Large intestine (tissue), 3 donors: ENCODE results near the gene CD160. TPM values are rescaled to one million over a fixed set of nuclear protein-coding genes. Genes with fewer than 3 reads are reported as not detected.
A peak's percentile ranks its signal among the peaks of the same experiment; 100 is the strongest.

Experiments used
- DNase-seq, 2 donors: peaks; one replicate each; pipeline versions ENCODE4 v3.0.0 to v3.0.0-alpha.2; 2013
- H3K27ac ChIP-seq: one replicate; pipeline ENCODE4 v1.5.1; 2013; ENCODE audit warnings: low read length
- H3K27me3 ChIP-seq: 2 replicates; pipeline ENCODE4 v1.6.1; 2013; ENCODE audit warnings: low read length; ENCODE audit not compliant: control insufficient read depth, insufficient read depth
- H3K36me3 ChIP-seq: 2 replicates; pipeline ENCODE4 v1.6.1; 2013; ENCODE audit warnings: low read length; ENCODE audit not compliant: control insufficient read depth, insufficient read depth
- H3K4me1 ChIP-seq: one replicate; pipeline ENCODE4 v1.6.1; 2013; ENCODE audit warnings: low read length; ENCODE audit not compliant: control insufficient read depth, insufficient read depth
- H3K4me3 ChIP-seq: one replicate; pipeline ENCODE4 v1.5.1; 2013; ENCODE audit warnings: low read length
- H3K9me3 ChIP-seq: one replicate; pipeline ENCODE4 v1.6.1; 2013; ENCODE audit warnings: mild to moderate bottlenecking, low read depth, low read length, moderate library complexity; ENCODE audit not compliant: control insufficient read depth
- WGBS: methylation state at CpG from one replicate; pipeline ENCODE4 v1.1.5; 2013; ENCODE audit warnings: low lambda C conversion rate; ENCODE audit not compliant: insufficient coverage; 5-methylcytosine and 5-hydroxymethylcytosine counted together
- polyA plus RNA-seq: library from polyadenylated mRNA; unstranded; fragments of 120-200 nt; gene quantifications from one replicate; pipeline ENCODE4 v1.2.1, GENCODE V29; 2013

Gene CD160
- polyA plus RNA-seq, 1 donor = 2.6 TPM

- Histone ChIP-seq H3K4me3 (no peak overlapping the region), H3K36me3 (peaks cover 3% of the 10 kb centered on the region), H3K9me3 (no peaks in the 10 kb centered on the region), H3K4me1 (peaks cover 11% of the 10 kb centered on the region), H3K27ac (no peak overlapping the region), H3K27me3 (no peaks in the 10 kb centered on the region)
- WGBS = 87% methylated on average over 3 of the region's 11 CpGs
- DNase-seq = no peak
Measured at GRCh38 chr1:145692785-145693443, 26.4 kb upstream of the CD160 start.

GRCh38 chr1:145695821-145696629 is 23.3 kb upstream of the CD160 start:
- H3K27ac ChIP-seq = no peak overlapping the region
- WGBS = 100% methylated on average over 1 of the region's 5 CpGs
- H3K36me3 ChIP-seq = peaks cover 3% of the 10 kb centered on the region
- peaks cover 1% of the 10 kb centered on the region for H3K4me1 ChIP-seq
- H3K9me3 ChIP-seq = no peaks in the 10 kb centered on the region
- no peak for DNase-seq
- H3K4me3 ChIP-seq = no peak overlapping the region
- no peaks in the 10 kb centered on the region for H3K27me3 ChIP-seq

DNA sequence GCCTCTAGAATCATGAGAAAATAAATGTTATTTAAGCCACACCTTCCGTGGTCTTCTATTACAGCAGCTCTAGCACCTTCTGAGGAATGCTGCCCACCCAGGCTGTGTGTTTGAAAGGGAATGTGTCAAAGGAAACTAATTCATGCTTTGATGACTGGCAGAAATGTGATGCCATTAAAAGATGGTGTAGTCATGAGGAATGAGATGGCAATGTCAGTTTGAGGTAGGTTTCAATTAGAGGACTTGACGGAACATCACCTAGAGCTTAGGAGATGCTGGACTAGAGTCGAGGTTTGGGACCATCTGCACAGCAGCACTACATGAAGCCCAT is 22.7 kb upstream of the CD160 start:
- no peak overlapping the region for H3K27ac ChIP-seq
- H3K27me3 ChIP-seq = no peaks in the 10 kb centered on the region
- H3K4me1 ChIP-seq = no peaks in the 10 kb centered on the region
- WGBS = no CpG with 5 or more reads among the region's 3 CpGs
- peaks cover 3% of the 10 kb centered on the region for H3K36me3 ChIP-seq
- no peak for DNase-seq
- no peaks in the 10 kb centered on the region for H3K9me3 ChIP-seq
- no peak overlapping the region for H3K4me3 ChIP-seq

GRCh38 chr1:145701306-145701862 is 17.9 kb upstream of the CD160 start:
- no CpG with 5 or more reads among the region's 2 CpGs for WGBS
- no peaks in the 10 kb centered on the region for H3K27me3 ChIP-seq
- no peaks in the 10 kb centered on the region for H3K36me3 ChIP-seq
- no peak overlapping the region for H3K4me3 ChIP-seq
- no peak overlapping the region for H3K27ac ChIP-seq
- H3K9me3 ChIP-seq = no peaks in the 10 kb centered on the region
- peaks cover 4% of the 10 kb centered on the region for H3K4me1 ChIP-seq
- no peak for DNase-seq

- DNase-seq = no peak
- Histone ChIP-seq H3K4me1 (peaks cover 10% of the 10 kb centered on the region), H3K36me3 (no peaks in the 10 kb centered on the region), H3K27me3 (no peaks in the 10 kb centered on the region), H3K9me3 (no peaks in the 10 kb centered on the region), H3K4me3 (no peak overlapping the region), H3K27ac (no peak overlapping the region)
- WGBS = 80% methylated on average over 2 of the region's 2 CpGs
Measured at GRCh38 chr1:145702052-145702451, 17.2 kb upstream of the CD160 start.

- Histone ChIP-seq H3K36me3 (no peaks in the 10 kb centered on the region), H3K4me3 (no peak overlapping the region), H3K4me1 (peaks cover 16% of the 10 kb centered on the region), H3K27me3 (no peaks in the 10 kb centered on the region), H3K27ac (no peak overlapping the region), H3K9me3 (no peaks in the 10 kb centered on the region)
- no CpG with 5 or more reads among the region's 7 CpGs for WGBS
- no peak for DNase-seq
Measured at GRCh38 chr1:145702826-145703225, 16.5 kb upstream of the CD160 start.

- 88% methylated on average over 3 of the region's 7 CpGs for WGBS
Measured at GRCh38 chr1:145705622-145706021, 13.7 kb upstream of the CD160 start.

GRCh38 chr1:145706086-145706664 is 13.1 kb upstream of the CD160 start:
- Histone ChIP-seq H3K4me3 (peak overlapping the region; percentile 42), H3K4me1 (peaks cover 34% of the 10 kb centered on the region), H3K36me3 (no peaks in the 10 kb centered on the region), H3K9me3 (no peaks in the 10 kb centered on the region), H3K27me3 (no peaks in the 10 kb centered on the region), H3K27ac (peak overlapping the region; percentile 91)
- peak; percentile 34 to 61 for DNase-seq
- WGBS = no CpG with 5 or more reads among the region's 2 CpGs

More at GRCh38 chr1:145705622-145706021, 13.7 kb upstream of the CD160 start:
- Histone ChIP-seq H3K36me3 (no peaks in the 10 kb centered on the region), H3K4me1 (peaks cover 29% of the 10 kb centered on the region), H3K9me3 (no peaks in the 10 kb centered on the region), H3K27me3 (no peaks in the 10 kb centered on the region), H3K27ac (no peak overlapping the region), H3K4me3 (no peak overlapping the region)
- DNase-seq = no peak

- H3K9me3 ChIP-seq = no peaks in the 10 kb centered on the region
- H3K27ac ChIP-seq = peak within 1 kb of the TSS; percentile 91
- DNase-seq = peak; percentile 76 to 88
- no peaks in the 10 kb centered on the region for H3K27me3 ChIP-seq
- WGBS = no CpG with 5 or more reads among the region's 9 CpGs
- H3K4me1 ChIP-seq = peaks cover 39% of the 10 kb centered on the region
- H3K36me3 ChIP-seq = no peaks in the 10 kb centered on the region
- peak within 1 kb of the TSS; percentile 42 for H3K4me3 ChIP-seq
Measured at GRCh38 chr1:145707183-145707867, 12.0 kb upstream of the CD160 start, which contains the start of gene PDZK1. TSS of gene PDZK1 (minus strand) at chr1:145707368. CDS start at chr1:145688021, 19,347 bp downstream.

DNA sequence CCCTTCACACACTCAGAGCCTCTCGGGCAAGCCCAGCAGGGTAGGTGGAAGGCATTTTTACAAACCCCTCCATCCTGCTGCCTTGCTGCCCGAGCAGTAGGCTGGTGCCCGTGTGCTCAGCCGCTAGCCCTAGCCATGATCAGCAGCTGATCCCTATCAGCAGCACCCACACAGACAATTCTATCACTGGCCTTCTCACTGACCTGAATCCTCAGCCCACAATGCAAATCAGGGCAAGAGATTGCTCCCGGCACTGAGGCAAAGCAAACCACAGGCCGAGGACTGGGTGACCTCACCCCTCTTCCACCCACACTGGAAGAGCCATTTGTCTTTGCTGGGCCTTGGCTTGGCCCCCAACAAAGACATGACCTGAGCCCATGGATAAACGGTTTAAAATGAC is 11.2 kb upstream of the CD160 start:
- Histone ChIP-seq H3K27ac (peak overlapping the region; percentile 91), H3K27me3 (no peaks in the 10 kb centered on the region), H3K4me1 (peaks cover 39% of the 10 kb centered on the region), H3K36me3 (no peaks in the 10 kb centered on the region), H3K4me3 (no peak overlapping the region), H3K9me3 (no peaks in the 10 kb centered on the region)
- peak in 1 of 2 donors; percentile 21 for DNase-seq
- no CpG with 5 or more reads among the region's 7 CpGs for WGBS
